ENCODE data around the gene PCNX1. TPM values are rescaled to one million over a fixed set of nuclear protein-coding genes. Genes with fewer than 3 reads are reported as not detected.

The PCNX1 gene
- total RNA-seq: 81.1 and 84.5 TPM in 2 replicates
- total RNA-seq (2013): 49.2 TPM
- polyA plus RNA-seq: 15.6 and 17.0 TPM in 2 replicates
- 47.7 and 51.2 TPM in 2 replicates for polyA minus RNA-seq

- no peak for TF ChIP-seq EZH2 (IDR thresholded peaks at IDR 0.05; ENCODE audit: borderline replicate concordance, insufficient read depth, low read depth, low read length, poor library complexity, severe bottlenecking)
- peak; percentile 86 for TF ChIP-seq CTCF (IDR thresholded peaks at IDR 0.05)
- Mint-ChIP-seq H3K4me3 (peak within 1 kb of the TSS; percentile 82), H3K4me1 (peaks cover 33% of the 10 kb centered on the region), H3K27ac (peak within 1 kb of the TSS; percentile 87), H3K9me3 (ENCODE audit: insufficient read depth) (no peaks in the 10 kb centered on the region), H3K27me3 (no peaks in the 10 kb centered on the region)
- Histone ChIP-seq H3K27me3 (replicated peaks in 1 of 4; ENCODE audit: control extremely low read depth in 1 of 4, control insufficient read depth in 3 of 4, insufficient read depth in 4 of 4, low read length in 3 of 4) (no peaks in the 10 kb centered on the region), H3K79me2 (ENCODE audit: control insufficient read depth, insufficient read depth, low read length) (peaks cover 72% of the 10 kb centered on the region), H3K9me3 (ENCODE audit: control extremely low read depth in 1 of 3, control insufficient read depth in 2 of 3, insufficient read depth in 1 of 3, low read length in 2 of 3) (no peaks in the 10 kb centered on the region), H3K4me2 (replicated peaks; ENCODE audit: low read depth, low read length, poor library complexity, severe bottlenecking) (peak within 1 kb of the TSS; percentile 90), H3K27ac (ENCODE audit: low read length in 2 of 2) (peak within 1 kb of the TSS; percentile 87 to 95), H3K36me3 (replicated peaks in 1 of 2; ENCODE audit: control extremely low read depth in 1 of 2, control insufficient read depth in 1 of 2, extremely low read depth in 1 of 2, insufficient read depth in 2 of 2, low read length in 1 of 2) (no peaks in the 10 kb centered on the region), H3K4me1 (ENCODE audit: control insufficient read depth in 2 of 2, insufficient read depth in 2 of 2, low read length in 2 of 2) (peaks cover 22 to 25% of the 10 kb centered on the region in 2 donors), H4K20me1 (ENCODE audit: control insufficient read depth, insufficient read depth, low read length, poor library complexity, severe bottlenecking) (peaks cover 12% of the 10 kb centered on the region), H3K9ac (ENCODE audit: low read length) (peak within 1 kb of the TSS; percentile 78), H2AFZ (ENCODE audit: insufficient read depth, low read depth, low read length, poor library complexity, severe bottlenecking) (peak within 1 kb of the TSS; percentile 99), H3K4me3 (ENCODE audit: control extremely low read depth in 1 of 5, extremely low read depth in 1 of 5, insufficient read depth in 1 of 5, low read depth in 2 of 5, low read length in 4 of 5) (peak within 1 kb of the TSS; percentile 76 to 92 (median 84))
- under 1% methylated on average over 101 of the region's 101 CpGs for WGBS (ENCODE audit: insufficient coverage)
- DNase-seq (peak; percentile 95), ATAC-seq (ENCODE audit: low read depth) (peak; percentile 82)
- CTCF ChIA-PET: interaction anchor here (0.6 to 4.6 kb wide), 21 partner anchors 10 to 306 kb away, joined by 3 to 76 read pairs (median 4); partner anchors contain the start of gene MAP3K9
- intact Hi-C loops (cut with micrococcal nuclease): loop anchor here (1.0 to 5.0 kb wide), 5 partner anchors 49 to 1140 kb away; partner anchors contain the start of genes MAP3K9 and SRSF5
- POLR2A ChIA-PET: interaction anchor here (0.6 to 1.3 kb wide), 3 partner anchors 65 to 1171 kb away, joined by 3 to 7 read pairs (median 3); partner anchors contain the start of gene MAP3K9
These were observed at the start of gene PCNX1 for GRCh38 chr14:70907176-70907995. Gene PCNX1, plus strand, starts transcription at chr14:70907459. Its CDS starts 392 bp downstream, at chr14:70907851.

- H3K4me3 ChIP-seq (ENCODE audit: control extremely low read depth in 1 of 5, extremely low read depth in 1 of 5, insufficient read depth in 1 of 5, low read depth in 2 of 5, low read length in 4 of 5): no peak overlapping the region
- no peaks in the 10 kb centered on the region for H3K79me2 ChIP-seq (ENCODE audit: control insufficient read depth, insufficient read depth, low read length)
- no peak for DNase-seq
- ATAC-seq (ENCODE audit: low read depth): no peak
- intact Hi-C loops (cut with micrococcal nuclease): no loop called here
- no peaks in the 10 kb centered on the region for H3K4me1 Mint-ChIP-seq
- H3K9me3 ChIP-seq (ENCODE audit: control extremely low read depth in 1 of 3, control insufficient read depth in 2 of 3, insufficient read depth in 1 of 3, low read length in 2 of 3): no peaks in the 10 kb centered on the region
- 100% methylated on average over 2 of the region's 2 CpGs for WGBS (ENCODE audit: insufficient coverage)
- no peak overlapping the region for H3K4me3 Mint-ChIP-seq
- H3K9me3 Mint-ChIP-seq (ENCODE audit: insufficient read depth): no peaks in the 10 kb centered on the region
- no peak overlapping the region for H3K27ac Mint-ChIP-seq
- H3K4me2 ChIP-seq (replicated peaks; ENCODE audit: low read depth, low read length, poor library complexity, severe bottlenecking): no peak overlapping the region
- ChIA-PET CTCF (no interaction called here), POLR2A (no interaction called here)
- no peaks in the 10 kb centered on the region for H3K27me3 ChIP-seq (replicated peaks in 1 of 4; ENCODE audit: control extremely low read depth in 1 of 4, control insufficient read depth in 3 of 4, insufficient read depth in 4 of 4, low read length in 3 of 4)
- H3K4me1 ChIP-seq (ENCODE audit: control insufficient read depth in 2 of 2, insufficient read depth in 2 of 2, low read length in 2 of 2): no peaks in the 10 kb centered on the region
- H4K20me1 ChIP-seq (ENCODE audit: control insufficient read depth, insufficient read depth, low read length, poor library complexity, severe bottlenecking): no peaks in the 10 kb centered on the region
- TF ChIP-seq CTCF (IDR thresholded peaks at IDR 0.05) (no peak), EZH2 (IDR thresholded peaks at IDR 0.05; ENCODE audit: borderline replicate concordance, insufficient read depth, low read depth, low read length, poor library complexity, severe bottlenecking) (no peak)
- H3K36me3 ChIP-seq (replicated peaks in 1 of 2; ENCODE audit: control extremely low read depth in 1 of 2, control insufficient read depth in 1 of 2, extremely low read depth in 1 of 2, insufficient read depth in 2 of 2, low read length in 1 of 2): no peaks in the 10 kb centered on the region
- peaks cover 3% of the 10 kb centered on the region for H3K27me3 Mint-ChIP-seq
- no peak overlapping the region for H3K27ac ChIP-seq (ENCODE audit: low read length in 2 of 2)
- no peak overlapping the region for H3K9ac ChIP-seq (ENCODE audit: low read length)
- H2AFZ ChIP-seq (ENCODE audit: insufficient read depth, low read depth, low read length, poor library complexity, severe bottlenecking): no peak overlapping the region
These were observed 49.8 kb upstream of the PCNX1 start for GRCh38 chr14:70857496-70857890.
